BE2C (cell line): ENCODE measurements around the gene OST4.
A peak's percentile ranks its signal among the peaks of the same experiment; 100 is the strongest.
"Not testable (repeated sequence)": the region's sequence is repeated elsewhere in the genome, so short reads cannot be mapped to it uniquely, and the experiment has no call there.

Source experiments
- DNase-seq: peaks from one replicate; pipeline ENCODE4 v3.0.0-alpha.2; 2020
- H3K27me3 ChIP-seq: fragments of 250-450 bp; sonication (Bioruptor Pico); 2 replicates; pipeline ENCODE4 v1.5.1; 2020; ENCODE audit warnings: mild to moderate bottlenecking
- H3K36me3 ChIP-seq: fragments of 250-450 bp; sonication (Bioruptor Pico); 2 replicates; pipeline ENCODE4 v1.5.1; 2020; ENCODE audit warnings: mild to moderate bottlenecking
- H3K4me1 ChIP-seq: fragments of 250-450 bp; sonication (Bioruptor Pico); 2 replicates; pipeline ENCODE4 v1.5.1; 2020
- H3K4me3 ChIP-seq: 2 replicates; pipeline ENCODE4 v1.5.1; 2011; ENCODE audit warnings: low read depth, low read length
- H3K9me3 ChIP-seq: fragments of 250-450 bp; sonication (Bioruptor Pico); 2 replicates; pipeline ENCODE4 v1.5.1; 2020
- CTCF ChIP-seq: IDR thresholded peaks from 2 replicates; pipeline ENCODE4 v1.5.1; 2012; ENCODE audit warnings: mild to moderate bottlenecking, low read depth, low read length

The OST4 gene

GRCh38 chr2:27080140-27080469 lies 8.7 kb upstream of the OST4 start:
- Histone ChIP-seq H3K27me3 (no peaks in the 10 kb centered on the region), H3K9me3 (no peaks in the 10 kb centered on the region), H3K4me3 (peak overlapping the region; percentile 93), H3K36me3 (peaks cover 22% of the 10 kb centered on the region), H3K4me1 (peaks cover 32% of the 10 kb centered on the region)
- DNase-seq, result no peak
- no peak for TF ChIP-seq CTCF

- Histone ChIP-seq H3K4me3 (peak overlapping the region; percentile 93), H3K27me3 (no peaks in the 10 kb centered on the region), H3K4me1 (peaks cover 38% of the 10 kb centered on the region), H3K9me3 (no peaks in the 10 kb centered on the region), H3K36me3 (peaks cover 22% of the 10 kb centered on the region)
- peak; percentile 41 for DNase-seq
- no peak for TF ChIP-seq CTCF
Observed at GRCh38 chr2:27079233-27080139, 8.0 kb upstream of the OST4 start.

GRCh38 chr2:27078267-27079194 lies 7.1 kb upstream of the OST4 start, which contains the start of gene EMILIN1:
Gene EMILIN1 (plus strand): TSS chr2:27078615. CDS start chr2:27079066, 451 bp downstream.
- TF ChIP-seq CTCF, result no peak
- H3K27me3 ChIP-seq, result no peaks in the 10 kb centered on the region
- peaks cover 43% of the 10 kb centered on the region for H3K4me1 ChIP-seq
- peak; percentile 91 for DNase-seq
- H3K4me3 ChIP-seq, result peak within 1 kb of the TSS; percentile 93
- H3K9me3 ChIP-seq, result no peaks in the 10 kb centered on the region
- H3K36me3 ChIP-seq, result peaks cover 22% of the 10 kb centered on the region

GRCh38 chr2:27077231-27077630 lies 5.8 kb upstream of the OST4 start:
- H3K4me3 ChIP-seq, result no peak overlapping the region
- no peaks in the 10 kb centered on the region for H3K9me3 ChIP-seq
- no peaks in the 10 kb centered on the region for H3K27me3 ChIP-seq
- peaks cover 46% of the 10 kb centered on the region for H3K4me1 ChIP-seq
- DNase-seq, result no peak
- H3K36me3 ChIP-seq, result peaks cover 12% of the 10 kb centered on the region
- TF ChIP-seq CTCF, result no peak

- peaks cover 4% of the 10 kb centered on the region for H3K36me3 ChIP-seq
- no peak overlapping the region for H3K4me3 ChIP-seq
- H3K4me1 ChIP-seq, result peaks cover 40% of the 10 kb centered on the region
- H3K9me3 ChIP-seq, result no peaks in the 10 kb centered on the region
- no peak for DNase-seq
- TF ChIP-seq CTCF, result no peak
- no peaks in the 10 kb centered on the region for H3K27me3 ChIP-seq
Observed at GRCh38 chr2:27076323-27076722, 4.9 kb upstream of the OST4 start.

GRCh38 chr2:27075566-27075871 lies 4.1 kb upstream of the OST4 start:
- H3K4me1 ChIP-seq, result peaks cover 35% of the 10 kb centered on the region
- not testable (repeated sequence) for H3K9me3 ChIP-seq, H3K27me3 ChIP-seq, H3K36me3 ChIP-seq, DNase-seq, H3K4me3 ChIP-seq
